ENCODE results near the gene NCKAP5. TPM values are rescaled to one million over a fixed set of nuclear protein-coding genes. Genes with fewer than 3 reads are reported as not detected.

The NCKAP5 gene
- total RNA-seq, 1 donor from 2014 or later: 0.87 TPM

GRCh38 chr2:133371286-133371685 is 197.0 kb downstream of the NCKAP5 start:
- Mint-ChIP-seq H3K9me3 (ENCODE audit: low read depth) (no peaks in the 10 kb centered on the region), H3K36me3 (ENCODE audit: low read depth) (peaks cover 4% of the 10 kb centered on the region), H3K4me3 (ENCODE audit: unreplicated experiment) (no peak overlapping the region), H3K27ac (ENCODE audit: unreplicated experiment) (no peak overlapping the region), H3K27me3 (ENCODE audit: low read depth) (peaks cover 4% of the 10 kb centered on the region), H3K4me1 (ENCODE audit: low read depth) (peaks cover 6% of the 10 kb centered on the region)
- DNase-seq (ENCODE audit: low spot score): no peak
- no peak for TF ChIP-seq CTCF (IDR thresholded peaks at IDR 0.05)

- Mint-ChIP-seq H3K27me3 (ENCODE audit: low read depth) (peaks cover 4% of the 10 kb centered on the region), H3K4me1 (ENCODE audit: low read depth) (peaks cover 4% of the 10 kb centered on the region), H3K9me3 (ENCODE audit: low read depth) (no peaks in the 10 kb centered on the region), H3K27ac (ENCODE audit: unreplicated experiment) (no peak overlapping the region), H3K36me3 (ENCODE audit: low read depth) (peaks cover 3% of the 10 kb centered on the region), H3K4me3 (ENCODE audit: unreplicated experiment) (no peak overlapping the region)
- no peak for DNase-seq (ENCODE audit: low spot score)
- no peak for TF ChIP-seq CTCF (IDR thresholded peaks at IDR 0.05)
Observed at GRCh38 chr2:133369901-133370658, 198.2 kb downstream of the NCKAP5 start.

GRCh38 chr2:133365117-133365516 is 203.1 kb downstream of the NCKAP5 start:
- Mint-ChIP-seq H3K27me3 (ENCODE audit: low read depth) (peaks cover 4% of the 10 kb centered on the region), H3K36me3 (ENCODE audit: low read depth) (peaks cover 3% of the 10 kb centered on the region), H3K9me3 (ENCODE audit: low read depth) (no peaks in the 10 kb centered on the region), H3K4me3 (ENCODE audit: unreplicated experiment) (no peak overlapping the region), H3K4me1 (ENCODE audit: low read depth) (peaks cover 12% of the 10 kb centered on the region), H3K27ac (ENCODE audit: unreplicated experiment) (no peak overlapping the region)
- no peak for DNase-seq (ENCODE audit: low spot score)
- TF ChIP-seq CTCF (IDR thresholded peaks at IDR 0.05): no peak

- DNase-seq (ENCODE audit: low spot score): no peak
- Mint-ChIP-seq H3K27me3 (ENCODE audit: low read depth) (peaks cover 4% of the 10 kb centered on the region), H3K36me3 (ENCODE audit: low read depth) (peaks cover 3% of the 10 kb centered on the region), H3K27ac (ENCODE audit: unreplicated experiment) (no peak overlapping the region), H3K9me3 (ENCODE audit: low read depth) (no peaks in the 10 kb centered on the region), H3K4me3 (ENCODE audit: unreplicated experiment) (no peak overlapping the region), H3K4me1 (ENCODE audit: low read depth) (peaks cover 12% of the 10 kb centered on the region)
- no peak for TF ChIP-seq CTCF (IDR thresholded peaks at IDR 0.05)
Observed at GRCh38 chr2:133364636-133365035, 203.6 kb downstream of the NCKAP5 start.

GRCh38 chr2:133363884-133364283 is 204.4 kb downstream of the NCKAP5 start:
- Mint-ChIP-seq H3K9me3 (ENCODE audit: low read depth) (no peaks in the 10 kb centered on the region), H3K4me3 (ENCODE audit: unreplicated experiment) (no peak overlapping the region), H3K36me3 (ENCODE audit: low read depth) (peaks cover under 1% of the 10 kb centered on the region), H3K27me3 (ENCODE audit: low read depth) (peaks cover 2% of the 10 kb centered on the region), H3K4me1 (ENCODE audit: low read depth) (peaks cover 12% of the 10 kb centered on the region), H3K27ac (ENCODE audit: unreplicated experiment) (no peak overlapping the region)
- TF ChIP-seq CTCF (IDR thresholded peaks at IDR 0.05): no peak
- DNase-seq (ENCODE audit: low spot score): no peak

All from chondrocyte (in vitro differentiated cells).